ENCODE results near the gene CNR2.
"Not testable (repeated sequence)": the region's sequence is repeated elsewhere in the genome, so short reads cannot be mapped to it uniquely, and the experiment has no call there.

The CNR2 gene

GRCh38 chr1:23913212-23913880 lies at the start of gene CNR2:
Gene CNR2 (minus strand): TSS chr1:23913362. CDS start chr1:23875617, 37,745 bp downstream.
- peaks cover 22% of the 10 kb centered on the region for H3K27me3 ChIP-seq (replicated peaks; ENCODE audit: control insufficient read depth, insufficient read depth, low read length)
- no peak for DNase-seq (ENCODE audit: low read depth)

DNA sequence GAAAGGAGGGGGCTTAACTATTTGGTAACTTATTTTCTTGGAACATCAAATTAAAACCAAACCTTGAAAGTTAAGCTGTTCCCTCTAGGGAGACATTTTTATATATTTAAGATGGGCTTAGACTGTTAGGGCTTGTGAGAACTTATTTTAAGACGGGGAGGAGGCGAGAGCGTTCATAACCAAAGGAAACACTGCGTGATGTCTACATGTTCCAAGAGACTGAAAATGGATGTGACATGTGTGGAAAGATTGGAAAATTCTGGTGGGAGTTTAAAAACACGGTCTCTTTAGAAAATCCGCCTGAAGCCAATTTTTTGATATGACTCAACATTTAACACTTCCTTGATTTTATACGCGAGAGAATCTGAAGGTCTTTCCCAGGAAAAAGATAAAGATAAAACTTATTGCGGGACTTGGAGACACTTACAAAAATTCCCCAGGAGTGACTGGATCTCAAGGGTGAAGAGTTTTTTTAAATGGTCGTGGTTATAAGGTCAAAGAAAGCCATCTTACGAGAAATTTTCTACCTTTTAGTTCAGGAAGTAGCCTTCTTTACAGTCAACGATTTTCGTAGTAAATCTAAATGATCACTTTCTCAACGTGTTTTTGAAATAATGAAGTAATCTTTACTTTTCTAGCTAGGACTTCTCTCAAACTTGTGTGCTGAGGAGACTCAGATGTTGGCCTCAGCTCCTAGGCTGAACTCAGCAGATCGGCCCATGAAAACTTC lies 47.3 kb upstream of the CNR2 start:
- peaks cover 40% of the 10 kb centered on the region for H3K4me1 ChIP-seq (ENCODE audit: control insufficient read depth, insufficient read depth, low read length)
- DNase-seq (ENCODE audit: low read depth): peak; percentile 78
- no peaks in the 10 kb centered on the region for H3K9me3 ChIP-seq (ENCODE audit: control insufficient read depth, low read length)
- peak overlapping the region; percentile 98 for H3K9ac ChIP-seq (ENCODE audit: low read length)
- H3K36me3 ChIP-seq (ENCODE audit: control insufficient read depth, insufficient read depth, low read length, severe bottlenecking): peaks cover 36% of the 10 kb centered on the region
- peak overlapping the region; percentile 96 for H3K4me3 ChIP-seq (ENCODE audit: low read length)
- H3K27me3 ChIP-seq (replicated peaks; ENCODE audit: control insufficient read depth, insufficient read depth, low read length): no peaks in the 10 kb centered on the region

More at GRCh38 chr1:23913212-23913880, at the start of gene CNR2:
- Histone ChIP-seq H3K9ac (ENCODE audit: low read length) (no peak within 1 kb of the TSS), H3K4me3 (ENCODE audit: low read length) (no peak within 1 kb of the TSS), H3K36me3 (ENCODE audit: control insufficient read depth, insufficient read depth, low read length, severe bottlenecking) (no peaks in the 10 kb centered on the region), H3K9me3 (ENCODE audit: control insufficient read depth, low read length) (no peaks in the 10 kb centered on the region), H3K4me1 (ENCODE audit: control insufficient read depth, insufficient read depth, low read length) (no peaks in the 10 kb centered on the region)

DNA sequence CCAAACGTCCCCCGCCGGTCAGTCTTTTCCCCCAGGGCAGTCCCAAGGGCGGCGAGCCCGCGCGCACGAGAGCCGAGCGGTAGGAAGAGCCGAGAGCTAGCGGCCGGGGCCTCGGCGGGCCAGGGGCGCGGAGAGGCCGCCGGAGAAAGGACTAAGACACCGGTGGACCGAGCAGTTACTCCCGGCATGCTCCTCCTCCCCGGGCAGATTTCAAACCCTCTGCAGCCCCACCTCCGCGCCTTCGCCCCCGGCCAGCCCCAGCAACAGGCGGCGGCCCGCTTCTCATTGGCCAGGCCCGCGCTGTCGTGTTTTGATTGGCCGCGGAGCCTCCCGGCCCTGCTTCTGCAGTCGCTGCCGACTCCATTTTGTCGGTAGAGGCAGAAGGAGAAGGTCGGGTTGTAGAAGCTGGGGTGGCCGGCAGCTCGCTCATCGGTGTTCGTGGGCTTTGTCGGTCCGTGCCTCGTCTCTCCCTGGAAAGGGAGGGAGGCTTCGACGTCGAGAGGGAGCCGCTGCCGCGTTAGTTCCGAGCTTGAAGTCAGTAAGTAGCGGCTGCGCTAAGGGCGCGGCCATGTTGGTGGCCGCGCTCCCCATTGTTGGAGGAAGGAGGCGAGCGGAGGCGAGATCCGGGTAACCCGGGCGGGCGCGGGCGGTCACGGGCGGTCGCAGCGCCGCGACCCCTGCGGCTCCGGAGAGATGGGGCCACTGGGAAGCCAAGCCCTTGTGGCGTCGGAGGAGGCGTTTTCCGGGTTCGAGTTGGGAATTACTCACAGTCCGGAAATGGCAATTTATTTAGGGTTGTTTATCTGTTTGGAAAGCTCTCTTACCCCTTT lies 46.5 kb upstream of the CNR2 start, which contains the start of gene PNRC2:
Gene PNRC2 (plus strand): TSS at position 368 of the 830 bp plus-strand sequence. CDS start 1,630 bp downstream, outside the sequence.
- DNase-seq (ENCODE audit: low read depth): peak; percentile 99
- H3K9ac ChIP-seq (ENCODE audit: low read length): peak within 1 kb of the TSS; percentile 98
- H3K4me3 ChIP-seq (ENCODE audit: low read length): peak within 1 kb of the TSS; percentile 96
- H3K36me3 ChIP-seq (ENCODE audit: control insufficient read depth, insufficient read depth, low read length, severe bottlenecking): peaks cover 32% of the 10 kb centered on the region
- H3K4me1 ChIP-seq (ENCODE audit: control insufficient read depth, insufficient read depth, low read length): peaks cover 35% of the 10 kb centered on the region
- no peaks in the 10 kb centered on the region for H3K27me3 ChIP-seq (replicated peaks; ENCODE audit: control insufficient read depth, insufficient read depth, low read length)
- no peaks in the 10 kb centered on the region for H3K9me3 ChIP-seq (ENCODE audit: control insufficient read depth, low read length)

- DNase-seq (ENCODE audit: low read depth): peak; percentile 87
- no peaks in the 10 kb centered on the region for H3K27me3 ChIP-seq (replicated peaks; ENCODE audit: control insufficient read depth, insufficient read depth, low read length)
- peak overlapping the region; percentile 96 for H3K4me3 ChIP-seq (ENCODE audit: low read length)
Observed at GRCh38 chr1:23958810-23959460, 45.8 kb upstream of the CNR2 start.

DNA sequence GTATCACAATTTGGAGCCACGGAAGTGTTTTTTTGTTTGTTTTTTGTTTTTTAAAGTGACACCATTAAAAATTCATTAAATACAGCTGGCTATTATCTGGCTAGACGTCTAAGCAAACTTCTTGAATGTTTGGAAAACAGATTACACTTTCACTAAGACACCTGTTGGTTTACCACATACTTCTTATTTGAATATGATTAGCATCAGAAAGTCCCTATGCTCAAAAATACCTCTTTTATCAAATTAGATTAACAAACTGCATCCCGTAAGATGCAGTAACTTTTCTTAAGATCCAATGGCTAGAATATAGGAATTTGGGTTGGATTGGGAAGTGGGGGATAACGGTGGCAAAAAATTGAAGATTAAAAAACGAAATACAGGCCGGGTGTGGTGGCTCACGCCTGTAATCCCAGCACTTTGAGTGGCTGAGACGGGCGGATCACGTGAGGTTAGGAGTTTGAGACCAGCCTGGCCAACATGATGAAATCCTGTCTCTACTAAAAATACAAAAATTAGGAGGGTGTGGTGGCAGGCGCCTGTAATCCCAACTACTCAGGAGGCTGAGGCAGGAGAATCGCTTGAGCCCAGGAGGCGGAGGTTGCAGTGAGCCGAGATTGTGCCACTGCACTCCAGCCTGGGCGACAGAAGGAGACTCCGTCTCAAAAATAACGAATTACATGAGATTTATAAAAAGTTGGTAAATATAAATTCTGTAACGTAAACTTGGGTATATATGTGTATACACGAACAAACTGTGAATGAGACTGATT lies 45.1 kb upstream of the CNR2 start:
- not testable (repeated sequence) for H3K9me3 ChIP-seq (ENCODE audit: control insufficient read depth, low read length); DNase-seq (ENCODE audit: low read depth); H3K27me3 ChIP-seq (replicated peaks; ENCODE audit: control insufficient read depth, insufficient read depth, low read length)
- Histone ChIP-seq H3K9ac (ENCODE audit: low read length) (peak overlapping the region; percentile 98), H3K4me3 (ENCODE audit: low read length) (peak overlapping the region; percentile 96), H3K4me1 (ENCODE audit: control insufficient read depth, insufficient read depth, low read length) (peaks cover 21% of the 10 kb centered on the region), H3K36me3 (ENCODE audit: control insufficient read depth, insufficient read depth, low read length, severe bottlenecking) (peaks cover 20% of the 10 kb centered on the region)

More at GRCh38 chr1:23958810-23959460, 45.8 kb upstream of the CNR2 start:
- H3K9ac ChIP-seq (ENCODE audit: low read length): peak overlapping the region; percentile 98
- no peaks in the 10 kb centered on the region for H3K9me3 ChIP-seq (ENCODE audit: control insufficient read depth, low read length)
- H3K4me1 ChIP-seq (ENCODE audit: control insufficient read depth, insufficient read depth, low read length): peaks cover 28% of the 10 kb centered on the region
- peaks cover 27% of the 10 kb centered on the region for H3K36me3 ChIP-seq (ENCODE audit: control insufficient read depth, insufficient read depth, low read length, severe bottlenecking)

GRCh38 chr1:23957096-23957495 lies 43.9 kb upstream of the CNR2 start:
- H3K4me3 ChIP-seq (ENCODE audit: low read length): no peak overlapping the region
- no peaks in the 10 kb centered on the region for H3K9me3 ChIP-seq (ENCODE audit: control insufficient read depth, low read length)
- DNase-seq (ENCODE audit: low read depth): no peak
- no peak overlapping the region for H3K9ac ChIP-seq (ENCODE audit: low read length)
- H3K27me3 ChIP-seq (replicated peaks; ENCODE audit: control insufficient read depth, insufficient read depth, low read length): no peaks in the 10 kb centered on the region
- peaks cover 20% of the 10 kb centered on the region for H3K4me1 ChIP-seq (ENCODE audit: control insufficient read depth, insufficient read depth, low read length)
- peaks cover 12% of the 10 kb centered on the region for H3K36me3 ChIP-seq (ENCODE audit: control insufficient read depth, insufficient read depth, low read length, severe bottlenecking)

- no peak for DNase-seq (ENCODE audit: low read depth)
- H3K36me3 ChIP-seq (ENCODE audit: control insufficient read depth, insufficient read depth, low read length, severe bottlenecking): no peaks in the 10 kb centered on the region
- H3K9me3 ChIP-seq (ENCODE audit: control insufficient read depth, low read length): no peaks in the 10 kb centered on the region
- H3K4me1 ChIP-seq (ENCODE audit: control insufficient read depth, insufficient read depth, low read length): peaks cover 16% of the 10 kb centered on the region
- no peaks in the 10 kb centered on the region for H3K27me3 ChIP-seq (replicated peaks; ENCODE audit: control insufficient read depth, insufficient read depth, low read length)
- no peak overlapping the region for H3K4me3 ChIP-seq (ENCODE audit: low read length)
- no peak overlapping the region for H3K9ac ChIP-seq (ENCODE audit: low read length)
Observed at GRCh38 chr1:23953020-23953419, 39.9 kb upstream of the CNR2 start.

DNA sequence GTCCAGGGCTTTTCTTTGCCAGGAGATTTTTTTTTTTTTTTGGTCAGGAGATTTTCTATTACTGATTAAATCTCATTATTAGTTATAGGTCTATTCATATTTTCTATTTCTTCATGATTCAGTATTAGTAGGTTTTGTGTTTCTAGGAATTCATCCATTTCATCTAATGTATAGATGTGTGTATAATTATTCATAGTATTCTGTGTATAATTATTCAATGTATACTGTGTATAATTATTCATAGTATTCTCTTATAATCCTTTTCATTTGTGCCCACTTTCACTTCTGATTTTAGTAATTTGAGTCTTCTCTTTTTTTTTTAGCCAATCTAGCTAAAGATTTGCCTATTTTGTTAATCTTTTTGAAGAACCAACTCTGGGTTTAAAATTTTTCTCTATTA lies 34.2 kb upstream of the CNR2 start:
- H3K4me1 ChIP-seq (ENCODE audit: control insufficient read depth, insufficient read depth, low read length): peaks cover 13% of the 10 kb centered on the region
- no peaks in the 10 kb centered on the region for H3K27me3 ChIP-seq (replicated peaks; ENCODE audit: control insufficient read depth, insufficient read depth, low read length)
- DNase-seq (ENCODE audit: low read depth): no peak
- H3K4me3 ChIP-seq (ENCODE audit: low read length): no peak overlapping the region
- peaks cover 20% of the 10 kb centered on the region for H3K9me3 ChIP-seq (ENCODE audit: control insufficient read depth, low read length)
- no peak overlapping the region for H3K9ac ChIP-seq (ENCODE audit: low read length)
- no peaks in the 10 kb centered on the region for H3K36me3 ChIP-seq (ENCODE audit: control insufficient read depth, insufficient read depth, low read length, severe bottlenecking)

GRCh38 chr1:23936481-23937176 lies 23.5 kb upstream of the CNR2 start:
- no peaks in the 10 kb centered on the region for H3K27me3 ChIP-seq (replicated peaks; ENCODE audit: control insufficient read depth, insufficient read depth, low read length)
- H3K4me3 ChIP-seq (ENCODE audit: low read length): no peak overlapping the region
- H3K9me3 ChIP-seq (ENCODE audit: control insufficient read depth, low read length): no peaks in the 10 kb centered on the region
- peaks cover 1% of the 10 kb centered on the region for H3K4me1 ChIP-seq (ENCODE audit: control insufficient read depth, insufficient read depth, low read length)
- no peak overlapping the region for H3K9ac ChIP-seq (ENCODE audit: low read length)
- H3K36me3 ChIP-seq (ENCODE audit: control insufficient read depth, insufficient read depth, low read length, severe bottlenecking): no peaks in the 10 kb centered on the region
- DNase-seq (ENCODE audit: low read depth): no peak

- Histone ChIP-seq H3K4me1 (ENCODE audit: control insufficient read depth, insufficient read depth, low read length) (peaks cover 15% of the 10 kb centered on the region), H3K4me3 (ENCODE audit: low read length) (peak overlapping the region; percentile 50)
Observed at GRCh38 chr1:23931491-23931880, 18.3 kb upstream of the CNR2 start.

More at GRCh38 chr1:23931491-23931880, 18.3 kb upstream of the CNR2 start:
- Histone ChIP-seq H3K9ac (ENCODE audit: low read length) (peak overlapping the region; percentile 69), H3K9me3 (ENCODE audit: control insufficient read depth, low read length) (no peaks in the 10 kb centered on the region), H3K36me3 (ENCODE audit: control insufficient read depth, insufficient read depth, low read length, severe bottlenecking) (no peaks in the 10 kb centered on the region), H3K27me3 (replicated peaks; ENCODE audit: control insufficient read depth, insufficient read depth, low read length) (no peaks in the 10 kb centered on the region)
- no peak for DNase-seq (ENCODE audit: low read depth)
